NAMALWA (cell line): ENCODE results near the gene TLK1.
"Not testable (repeated sequence)": the region's sequence is repeated elsewhere in the genome, so short reads cannot be mapped to it uniquely, and the experiment has no call there.

Source experiments
- DNase-seq: peaks from one replicate; pipeline ENCODE4 v3.0.0-alpha.2; 2015; ENCODE audit warnings: low spot score

The TLK1 gene

GRCh38 chr2:171081649-171082111, 79.0 kb downstream of the TLK1 start:
- no peak for DNase-seq

- no peak for DNase-seq
Observed at GRCh38 chr2:171080607-171081006, 80.1 kb downstream of the TLK1 start.

GRCh38 chr2:171076422-171076821, 84.3 kb downstream of the TLK1 start:
- DNase-seq = not testable (repeated sequence)

DNA sequence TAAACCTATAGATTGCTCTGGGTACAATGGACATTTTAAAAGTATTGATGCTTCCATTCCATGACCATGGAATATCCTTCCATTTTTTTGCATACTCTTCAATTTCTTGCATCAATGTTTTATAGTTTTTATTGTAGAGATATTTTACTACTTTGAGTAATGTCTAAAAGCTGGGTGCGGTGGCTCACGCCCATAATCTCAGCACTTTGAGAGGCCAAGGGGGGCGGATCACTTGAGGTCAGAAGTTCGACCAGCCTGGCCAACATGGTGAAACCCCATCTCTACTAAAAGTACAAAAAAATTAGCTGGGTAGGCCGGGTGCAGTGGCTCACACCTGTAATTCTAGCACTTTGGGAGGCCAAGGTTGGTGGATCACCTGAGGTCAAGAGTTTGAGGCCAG, 88.5 kb downstream of the TLK1 start:
- DNase-seq = no peak

DNA sequence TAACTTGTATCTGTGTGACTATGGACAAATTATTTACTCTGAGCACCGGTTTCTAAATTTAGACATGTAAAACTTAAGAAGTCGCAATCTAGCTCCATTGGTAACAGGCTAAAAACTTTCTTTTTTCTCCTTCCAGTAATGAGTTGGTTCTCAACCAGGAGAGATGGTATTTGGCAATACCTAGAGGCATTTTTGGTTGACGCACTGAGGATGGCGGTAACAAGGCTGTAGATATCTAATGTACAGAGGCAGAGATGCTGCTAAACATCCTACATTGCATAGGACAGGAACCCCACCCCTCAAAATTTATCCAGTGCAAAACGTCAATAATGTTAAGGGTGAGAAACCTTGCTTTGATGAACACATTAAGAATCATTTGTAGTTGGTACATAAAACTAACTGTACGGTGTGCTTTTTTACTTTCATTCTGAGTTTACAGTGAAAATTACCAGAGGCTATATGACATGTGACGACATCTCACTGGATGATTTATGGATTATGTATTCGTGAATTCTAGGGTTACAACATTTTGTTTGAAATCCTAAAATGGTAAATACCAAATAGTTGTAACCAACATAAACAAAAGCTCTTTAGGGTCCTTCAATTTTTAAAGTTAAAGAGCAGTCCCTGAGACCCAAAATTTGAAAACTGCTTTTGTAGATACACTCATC, 91.3 kb downstream of the TLK1 start:
- DNase-seq = no peak

- no peak for DNase-seq
Observed at GRCh38 chr2:171066110-171066509, 94.6 kb downstream of the TLK1 start.

DNA sequence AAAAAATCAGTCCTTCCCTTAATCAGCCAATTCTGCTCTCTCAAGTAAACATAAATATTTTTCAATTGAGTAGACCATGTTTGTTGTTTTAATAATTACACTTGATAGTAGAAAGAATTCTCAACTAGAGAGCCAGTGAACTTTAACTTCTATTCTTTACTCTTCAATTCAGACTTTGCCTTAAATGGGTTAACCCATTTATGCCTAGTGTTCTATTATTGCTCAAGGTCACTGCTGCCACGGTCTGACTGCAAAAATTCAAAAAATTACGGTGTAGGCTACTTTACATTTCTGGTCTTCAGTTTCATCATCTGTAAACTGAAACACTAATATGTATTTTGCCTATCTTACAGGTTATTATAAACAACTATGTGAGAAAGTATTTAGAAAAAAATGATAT, 103.1 kb downstream of the TLK1 start:
- no peak for DNase-seq

GRCh38 chr2:171056307-171056706, 104.4 kb downstream of the TLK1 start:
- no peak for DNase-seq

DNA sequence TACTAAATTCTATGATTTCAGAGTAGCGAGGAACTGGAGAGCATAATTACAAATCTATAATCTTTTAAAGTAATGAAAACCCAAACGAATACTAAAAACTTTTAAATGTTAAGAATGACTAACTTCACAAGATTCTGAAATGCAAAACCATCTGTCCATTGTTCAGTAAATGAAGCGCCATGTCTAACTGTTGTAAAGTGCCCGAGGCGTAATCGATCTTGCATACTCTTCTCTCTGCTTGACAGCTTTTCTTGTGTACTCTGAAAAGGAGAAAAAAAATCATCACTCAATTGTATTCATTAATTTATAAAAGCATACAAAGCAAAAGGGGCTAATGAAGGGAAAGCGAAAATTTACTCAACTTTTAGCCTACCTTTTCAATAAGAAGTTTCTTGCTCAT, 111.0 kb downstream of the TLK1 start:
- DNase-seq = no peak

GRCh38 chr2:171046048-171046560, 114.6 kb downstream of the TLK1 start:
- no peak for DNase-seq

DNA sequence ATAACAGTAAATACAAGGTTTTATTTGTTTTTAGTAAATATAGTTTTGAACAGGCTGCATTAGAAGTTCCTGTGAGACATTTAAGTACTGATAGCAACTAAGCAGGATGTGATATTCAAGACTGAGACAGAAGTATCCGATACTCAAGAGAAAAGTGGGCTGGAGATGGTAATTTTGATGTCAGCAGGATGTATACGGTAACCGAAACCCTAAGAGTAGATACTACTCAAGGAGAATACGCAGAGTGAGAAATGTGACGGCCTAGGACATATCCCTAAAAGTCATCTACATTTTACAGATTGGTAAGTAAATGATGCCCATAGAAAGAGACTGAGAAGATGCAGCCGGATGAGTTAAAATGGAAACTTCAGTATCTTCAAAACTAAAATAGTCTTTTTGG, 116.3 kb downstream of the TLK1 start:
- no peak for DNase-seq

- DNase-seq = no peak
Observed at GRCh38 chr2:171042253-171042969, 118.3 kb downstream of the TLK1 start.

DNA sequence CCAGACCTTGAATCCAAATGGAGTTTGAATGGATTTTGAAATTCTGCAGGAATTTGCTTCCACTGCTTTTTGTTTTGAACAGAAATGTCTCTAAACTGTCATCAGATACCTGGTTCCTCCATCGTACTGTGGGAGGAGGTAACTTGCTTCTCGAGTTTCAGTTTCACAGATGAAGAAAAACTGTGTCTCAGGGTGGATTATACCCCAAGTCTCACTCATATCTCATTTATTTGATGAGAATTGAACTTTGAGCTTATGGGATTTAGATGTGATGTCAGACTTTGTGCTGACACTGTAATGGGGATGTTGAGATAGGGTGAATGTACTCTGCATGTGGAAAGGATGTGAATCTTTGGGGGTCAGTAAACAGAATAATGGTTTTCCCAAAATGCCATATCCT, 124.2 kb downstream of the TLK1 start:
- no peak for DNase-seq

- DNase-seq = no peak
Observed at GRCh38 chr2:171034315-171034714, 126.4 kb downstream of the TLK1 start.

- DNase-seq = no peak
Observed at GRCh38 chr2:171025214-171025613, 135.5 kb downstream of the TLK1 start.

DNA sequence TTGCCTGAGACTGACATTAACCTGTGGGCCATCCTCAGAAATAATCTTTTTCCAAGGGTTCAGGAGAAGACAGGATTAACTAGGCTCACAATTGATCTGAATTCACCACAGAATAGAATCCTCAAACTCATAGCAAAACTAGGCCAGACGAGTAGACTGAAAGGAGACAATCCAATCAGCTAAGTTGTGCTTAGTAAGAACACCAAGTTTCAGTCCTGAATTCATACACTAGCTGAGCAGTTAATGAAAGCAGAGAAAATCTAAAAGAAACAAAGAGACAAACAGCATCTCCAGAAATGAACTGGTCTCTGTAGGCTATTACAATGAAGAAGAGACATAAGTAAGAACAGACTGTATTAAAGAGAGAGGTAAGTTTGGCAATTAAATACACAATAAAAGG, 142.2 kb downstream of the TLK1 start:
- DNase-seq = no peak

DNA sequence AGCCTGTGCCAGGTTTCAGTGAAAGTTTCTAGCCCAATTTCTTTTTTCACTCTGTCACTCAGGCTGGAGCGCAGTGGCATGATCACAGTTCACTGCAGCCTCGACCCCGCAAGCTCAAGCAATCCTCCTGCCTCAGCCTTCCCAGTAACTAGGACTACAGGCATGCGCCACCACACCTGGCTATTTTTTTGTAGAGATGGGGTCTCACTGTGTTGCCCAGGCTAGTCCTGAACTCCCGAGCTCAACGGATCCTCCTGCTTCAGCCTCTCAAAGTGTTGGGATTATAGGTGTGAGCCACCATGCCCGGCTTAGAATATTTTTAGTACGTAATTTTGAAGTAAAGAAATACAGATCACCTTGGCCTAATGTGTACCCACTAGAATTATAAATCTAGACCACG, 144.6 kb downstream of the TLK1 start:
- DNase-seq = no peak

DNA sequence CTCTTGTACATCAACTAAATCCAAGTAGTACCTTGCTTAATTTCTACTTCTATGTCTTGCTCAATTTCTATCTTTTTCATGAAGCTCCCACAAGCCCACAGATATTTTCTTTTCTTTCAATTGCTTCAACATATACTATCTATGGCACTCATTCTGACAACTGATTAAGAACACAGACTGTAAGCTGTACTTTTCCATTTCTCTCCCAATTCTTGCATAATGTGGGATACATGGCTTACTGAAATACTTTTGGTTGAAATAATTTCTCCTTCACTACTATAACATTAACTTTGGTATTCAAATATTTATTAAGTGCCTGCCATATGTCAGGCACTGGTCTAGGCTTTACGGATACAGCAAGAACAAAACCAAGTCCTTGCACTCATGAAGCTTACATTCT, 146.8 kb downstream of the TLK1 start:
- no peak for DNase-seq

DNA sequence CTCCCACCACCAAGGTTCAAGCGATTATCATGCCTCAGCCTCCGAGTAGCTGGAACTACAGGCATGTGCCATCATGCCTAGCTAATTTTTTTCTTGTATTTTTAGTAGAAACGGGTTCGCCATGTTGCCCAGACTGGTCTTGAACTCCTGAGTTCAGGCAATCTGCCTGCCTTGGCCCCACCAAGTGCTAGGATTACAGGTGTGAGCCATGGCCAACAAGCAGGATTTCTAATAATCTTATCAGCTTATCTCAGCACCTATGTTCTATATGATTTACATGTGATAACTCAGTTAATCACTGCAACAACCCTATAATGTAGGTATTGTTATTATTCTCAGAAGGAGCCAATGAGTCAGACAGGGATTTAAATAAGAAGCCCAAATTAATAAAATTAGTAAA, 151.3 kb downstream of the TLK1 start:
- DNase-seq = no peak

- no peak for DNase-seq
Observed at GRCh38 chr2:171008550-171009205, 152.0 kb downstream of the TLK1 start.

GRCh38 chr2:171004833-171005232, 155.9 kb downstream of the TLK1 start:
- DNase-seq = no peak

- no peak for DNase-seq
Observed at GRCh38 chr2:171004363-171004762, 156.3 kb downstream of the TLK1 start.

DNA sequence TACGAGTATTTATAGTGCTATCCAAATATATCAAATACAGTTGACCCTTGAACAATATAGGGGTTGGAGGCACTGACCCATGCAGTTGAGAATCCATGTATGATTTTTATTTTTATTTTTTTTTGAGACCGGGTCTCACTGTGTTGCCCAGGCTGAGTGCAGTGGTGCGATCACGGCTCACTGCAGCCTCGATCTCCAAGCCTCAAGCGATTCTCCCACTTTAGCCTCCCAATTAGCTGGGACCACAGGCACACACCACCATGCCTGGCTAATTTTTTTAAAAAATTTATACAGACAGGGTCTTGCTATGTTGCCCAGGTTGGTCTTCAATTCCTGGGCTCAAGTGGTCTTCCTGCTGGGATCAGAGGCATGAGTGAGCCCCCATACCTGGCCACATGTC, 161.0 kb downstream of the TLK1 start:
- DNase-seq = no peak
